ENCODE results near the gene TMEM44.

- TF ChIP-seq CTCF (IDR thresholded peaks at IDR 0.05) (no peak), POLR2A (IDR thresholded peaks at IDR 0.05) (peak; percentile 21 to 51), POLR2AphosphoS5 (IDR thresholded peaks at IDR 0.05) (peak; percentile 76), EP300 (IDR thresholded peaks at IDR 0.05) (no peak)
Observed at GRCh38 chr3:194671900-194672808, 38.9 kb upstream of the TMEM44 start, which contains the start of gene LSG1.
